Testis (tissue), 3 donors: ENCODE data around the gene PEX10. TPM values are rescaled to one million over a fixed set of nuclear protein-coding genes. Genes with fewer than 3 reads are reported as not detected.

Experiments
- DNase-seq: peaks from one replicate; pipeline ENCODE4 v3.0.0-alpha.2; 2019
- H3K27ac ChIP-seq, 2 donors: fragments of 200-600 bp; sonication (generic); one replicate each; pipeline ENCODE4 v1.5.1; 2019
- H3K27me3 ChIP-seq: fragments of 200-600 bp; sonication (generic); one replicate; pipeline ENCODE4 v1.5.1; 2019
- H3K36me3 ChIP-seq: fragments of 200-600 bp; sonication (generic); one replicate; pipeline ENCODE4 v1.5.1; 2017; ENCODE audit warnings: low read depth; ENCODE audit errors: missing control alignments
- H3K4me1 ChIP-seq: fragments of 200-600 bp; sonication (generic); one replicate; pipeline ENCODE4 v1.5.1; 2019
- H3K4me3 ChIP-seq, 2 donors: fragments of 200-600 bp; sonication (generic); one replicate each; pipeline ENCODE4 v1.5.1; 2017 to 2019
- H3K9me3 ChIP-seq: fragments of 200-600 bp; sonication (generic); one replicate; pipeline ENCODE4 v1.5.1; 2017
- POLR2A ChIP-seq: fragments of 450-650 bp; IDR thresholded peaks from one replicate; pipeline ENCODE4 v1.6.1; 2017; ENCODE audit warnings: antibody characterized with exemption, mild to moderate bottlenecking, moderate library complexity
- WGBS, 2 donors: methylation state at CpG; one replicate each; pipeline ENCODE4 v1.1.5; 2018; 5-methylcytosine and 5-hydroxymethylcytosine counted together
- intact Hi-C: fragments of 100-400 bp; cut with DNase I; formaldehyde crosslinking; loops from one replicate; pipeline ENCODE4 v1.15.1; 2023; ENCODE audit warnings: low total_unique reads
- polyA plus RNA-seq: library from polyadenylated mRNA; stranded (reverse); fragments of 350-450 nt; fragmentation: Illumina TruSeq; extraction: RNeasy Lipid Tissue Mini Kit (QIAGEN cat#74804); gene quantifications from one replicate; pipeline ENCODE4 v1.2.3, GENCODE V29; 2014; ENCODE audit warnings: low read depth, low replicate concordance; ENCODE audit not compliant: insufficient read depth
- total RNA-seq, 2 donors: library from RNA; depleted of rRNA; stranded (reverse); fragments of >200 nt; gene quantifications; one replicate each; pipeline ENCODE4 v1.2.3, GENCODE V29; 2016
- TF ChIP-seq, protein P1 (sequence below), 3 experiments: fragments of 450-650 bp in 2 of 3; fragments of 200-600 bp in 1 of 3; sonication (generic) in 1 of 3; IDR thresholded peaks; one replicate each; pipeline ENCODE4 v1.5.1; 2016 to 2019; ENCODE audit warnings: antibody characterized with exemption in 3 of 3, mild to moderate bottlenecking in 2 of 3, moderate library complexity in 1 of 3

The PEX10 gene
- total and polyA plus RNA-seq, 3 donors from 2014 or later: 49.5 to 52.8 (median 50.4) TPM

DNA sequence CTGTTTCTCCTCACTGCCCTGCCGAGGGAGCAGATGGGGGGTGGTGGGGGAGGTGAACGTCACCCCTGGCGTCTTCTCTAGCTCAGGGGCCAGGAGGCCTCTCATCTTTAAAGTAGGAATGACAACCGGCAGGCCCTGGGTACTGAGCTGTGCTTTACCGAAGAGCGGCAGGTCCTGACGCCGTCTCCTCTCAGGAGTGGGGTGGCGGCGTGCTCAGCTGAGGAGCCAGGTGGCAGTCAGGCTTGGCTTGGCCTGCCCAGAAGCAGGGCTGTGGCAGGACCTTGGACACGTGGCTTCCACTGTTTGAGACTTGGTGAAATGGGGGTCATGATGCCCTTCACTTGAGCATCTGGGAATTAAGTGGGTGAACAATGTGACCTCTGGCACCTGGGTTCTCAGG is 17.6 kb downstream of the PEX10 start:
- DNase-seq: no peak
- H3K27ac ChIP-seq: no peak overlapping the region
- no peak for TF ChIP-seq POLR2A
- TF ChIP-seq, protein P1, sequence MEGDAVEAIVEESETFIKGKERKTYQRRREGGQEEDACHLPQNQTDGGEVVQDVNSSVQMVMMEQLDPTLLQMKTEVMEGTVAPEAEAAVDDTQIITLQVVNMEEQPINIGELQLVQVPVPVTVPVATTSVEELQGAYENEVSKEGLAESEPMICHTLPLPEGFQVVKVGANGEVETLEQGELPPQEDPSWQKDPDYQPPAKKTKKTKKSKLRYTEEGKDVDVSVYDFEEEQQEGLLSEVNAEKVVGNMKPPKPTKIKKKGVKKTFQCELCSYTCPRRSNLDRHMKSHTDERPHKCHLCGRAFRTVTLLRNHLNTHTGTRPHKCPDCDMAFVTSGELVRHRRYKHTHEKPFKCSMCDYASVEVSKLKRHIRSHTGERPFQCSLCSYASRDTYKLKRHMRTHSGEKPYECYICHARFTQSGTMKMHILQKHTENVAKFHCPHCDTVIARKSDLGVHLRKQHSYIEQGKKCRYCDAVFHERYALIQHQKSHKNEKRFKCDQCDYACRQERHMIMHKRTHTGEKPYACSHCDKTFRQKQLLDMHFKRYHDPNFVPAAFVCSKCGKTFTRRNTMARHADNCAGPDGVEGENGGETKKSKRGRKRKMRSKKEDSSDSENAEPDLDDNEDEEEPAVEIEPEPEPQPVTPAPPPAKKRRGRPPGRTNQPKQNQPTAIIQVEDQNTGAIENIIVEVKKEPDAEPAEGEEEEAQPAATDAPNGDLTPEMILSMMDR (IDR thresholded peaks at IDR 0.05): no peak
- intact Hi-C loops: no loop called here
- WGBS, 2 donors: 79 to 80% methylated on average over 11 of the region's 11 CpGs
- no peak overlapping the region for H3K4me3 ChIP-seq
- H3K27me3 ChIP-seq: no peaks in the 10 kb centered on the region
- no peaks in the 10 kb centered on the region for H3K9me3 ChIP-seq
- peaks cover 25% of the 10 kb centered on the region for H3K4me1 ChIP-seq
- H3K36me3 ChIP-seq: no peaks in the 10 kb centered on the region

GRCh38 chr1:2394220-2394619 is 18.1 kb downstream of the PEX10 start:
- TF ChIP-seq, protein P1 (IDR thresholded peaks at IDR 0.05): no peak
- TF ChIP-seq POLR2A: no peak
- Histone ChIP-seq H3K27me3 (no peaks in the 10 kb centered on the region), H3K9me3 (no peaks in the 10 kb centered on the region), H3K4me1 (peaks cover 25% of the 10 kb centered on the region), H3K4me3 (no peak overlapping the region), H3K36me3 (no peaks in the 10 kb centered on the region), H3K27ac (no peak overlapping the region)
- WGBS, 2 donors: 90 to 94% methylated on average over 7 of the region's 7 CpGs
- no peak for DNase-seq
- intact Hi-C loops: no loop called here

- Histone ChIP-seq H3K4me1 (peaks cover 25% of the 10 kb centered on the region), H3K9me3 (no peaks in the 10 kb centered on the region), H3K27me3 (no peaks in the 10 kb centered on the region), H3K4me3 (no peak overlapping the region), H3K36me3 (no peaks in the 10 kb centered on the region), H3K27ac (no peak overlapping the region)
- TF ChIP-seq POLR2A: no peak
- TF ChIP-seq, protein P1 (IDR thresholded peaks at IDR 0.05): no peak
- DNase-seq: no peak
- 75 to 77% methylated on average over 6 to 9 of the region's 9 CpGs for WGBS, 2 donors
- intact Hi-C loops: no loop called here
Measured at GRCh38 chr1:2393471-2393877, 18.9 kb downstream of the PEX10 start.

- Histone ChIP-seq H3K9me3 (no peaks in the 10 kb centered on the region), H3K27ac (peak overlapping the region; percentile 69 to 89), H3K4me3 (peak overlapping the region; percentile 89 to 94), H3K27me3 (no peaks in the 10 kb centered on the region), H3K4me1 (peaks cover 25% of the 10 kb centered on the region), H3K36me3 (no peaks in the 10 kb centered on the region)
- intact Hi-C loops: no loop called here
- 17 to 24% methylated on average over 11 to 16 of the region's 16 CpGs for WGBS, 2 donors
- DNase-seq: no peak
- no peak for TF ChIP-seq POLR2A
- TF ChIP-seq, protein P1 (IDR thresholded peaks at IDR 0.05): no peak
Measured at GRCh38 chr1:2392686-2393085, 19.7 kb downstream of the PEX10 start.

DNA sequence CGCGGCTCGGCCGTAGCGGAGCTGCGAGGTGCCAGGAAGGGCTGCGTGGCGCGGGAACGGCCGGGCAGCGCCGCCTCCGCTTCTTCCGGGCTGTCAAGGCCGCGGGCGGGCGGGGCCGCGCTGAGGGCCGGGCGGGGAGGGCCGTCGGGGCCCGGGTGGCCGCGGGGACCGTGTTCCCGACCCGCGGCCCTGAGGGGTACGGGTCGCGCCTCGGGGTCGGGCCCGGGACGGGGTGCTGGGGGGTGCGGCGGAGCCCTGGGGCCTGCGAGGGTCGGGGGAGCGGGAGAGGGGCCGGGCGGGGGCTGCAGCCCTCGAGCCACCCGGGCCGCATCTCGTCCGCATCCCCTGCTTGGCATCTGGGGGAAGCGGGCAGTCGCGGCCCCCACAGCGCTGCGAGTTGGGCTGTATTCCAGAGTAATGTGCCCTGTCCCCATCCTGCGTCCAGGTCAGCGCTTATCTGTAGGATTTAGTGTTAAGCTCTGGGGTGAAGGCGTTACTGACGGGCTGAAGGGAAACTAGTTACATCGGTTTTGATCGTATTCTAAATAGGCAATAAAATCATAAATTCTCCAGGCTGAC is 20.3 kb downstream of the PEX10 start:
- DNase-seq: no peak
- Histone ChIP-seq H3K4me3 (peak overlapping the region; percentile 89 to 94), H3K36me3 (no peaks in the 10 kb centered on the region), H3K27ac (peak overlapping the region; percentile 69 to 89), H3K4me1 (peaks cover 25% of the 10 kb centered on the region), H3K9me3 (no peaks in the 10 kb centered on the region), H3K27me3 (no peaks in the 10 kb centered on the region)
- intact Hi-C loops: no loop called here
- TF ChIP-seq, protein P1 (IDR thresholded peaks at IDR 0.05): no peak
- TF ChIP-seq POLR2A: no peak
- 0% methylated on average over 16 of the region's 62 CpGs; no CpG with 5 or more reads in 1 of the 2 donors for WGBS, 2 donors
